SIG-M5 treated with dmso at 0.1 percent for 504 hours (cell line): Measurements from ENCODE around the gene CWC22.

Source experiments
- DNase-seq: peaks from one replicate; lab custom pipeline; 2025; ENCODE audit not compliant: unreplicated experiment; lab: John Stamatoyannopoulos, UW

Gene CWC22

GRCh38 chr2:179900655-179901054 lies 106.4 kb downstream of the CWC22 start:
- no peak for DNase-seq

GRCh38 chr2:179899666-179900065 lies 107.4 kb downstream of the CWC22 start:
- no peak for DNase-seq

GRCh38 chr2:179898873-179899272 lies 108.2 kb downstream of the CWC22 start:
- DNase-seq, result peak; percentile 60
